Stimulated activated CD4-positive, alpha-beta T cell treated with anti-CD3 and anti-CD28 coated beads, Interleukin-2, amount 100 ng/mL, for 4 hours (primary cell): Measurements from ENCODE around the gene FAM237B.
"Not testable (repeated sequence)": the region's sequence is repeated elsewhere in the genome, so short reads cannot be mapped to it uniquely, and the experiment has no call there.

Experiments
- DNase-seq: peaks from one replicate; pipeline ENCODE4 v3.0.0-alpha.2; 2020; ENCODE audit warnings: low read depth

FAM237B gene

DNA sequence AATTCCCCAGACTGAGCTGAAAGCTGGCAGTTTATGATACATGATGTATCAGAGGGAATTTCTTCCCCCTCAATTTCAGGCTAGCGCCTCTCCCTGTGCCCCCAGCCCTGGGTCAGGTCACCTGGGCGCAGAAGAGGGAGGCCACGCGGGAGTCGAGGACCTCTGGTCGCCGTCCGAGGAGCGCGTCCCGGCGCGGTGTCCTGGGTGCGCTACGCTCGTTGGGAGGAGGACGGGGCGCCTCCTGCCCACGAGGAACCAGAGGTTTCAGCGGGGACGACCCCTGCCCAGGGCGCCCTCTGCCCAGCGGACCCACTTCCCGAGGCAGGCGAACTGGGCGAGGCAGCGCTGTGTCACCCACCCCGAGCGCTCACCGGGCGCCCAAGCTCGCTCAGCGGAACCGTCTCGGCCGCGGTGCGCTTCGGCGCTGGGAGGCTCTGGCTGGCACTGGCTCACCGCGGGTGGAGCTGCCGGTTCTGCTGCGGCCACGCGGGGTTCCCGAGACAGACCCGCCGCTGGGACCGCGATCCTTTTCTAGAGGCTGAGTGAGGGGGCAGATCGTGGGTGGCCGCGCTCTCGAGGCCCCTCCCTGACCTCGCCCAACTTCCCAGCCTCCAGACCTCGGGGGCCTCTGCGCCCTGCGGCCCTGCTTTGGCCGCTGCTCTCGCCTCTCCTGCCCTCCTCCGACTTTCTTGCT lies at the start of gene FAM237B:
Gene FAM237B (minus strand): TSS at position 504 of the 694 bp plus-strand sequence. CDS start 1,556 bp downstream, outside the sequence.
- no peak for DNase-seq

DNA sequence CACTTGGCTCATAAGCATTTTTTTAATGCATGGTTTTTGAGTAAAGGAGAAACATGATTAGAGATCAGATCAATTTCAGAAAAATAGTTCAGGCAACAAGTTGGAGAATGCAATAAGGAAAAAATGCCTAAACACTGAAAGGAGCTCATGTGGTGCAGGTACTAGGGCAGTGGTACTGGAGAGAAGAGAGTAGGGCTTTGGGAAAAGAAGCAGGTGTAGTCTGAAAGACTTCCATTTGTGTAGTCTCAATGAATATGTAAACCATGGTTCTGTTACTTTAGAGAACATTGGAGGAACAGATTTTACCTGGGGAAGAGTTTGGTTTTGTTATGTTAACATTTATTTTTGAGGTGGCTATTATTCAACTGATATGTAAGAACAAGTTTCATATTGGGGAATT lies 30.9 kb upstream of the FAM237B start:
- no peak for DNase-seq

DNA sequence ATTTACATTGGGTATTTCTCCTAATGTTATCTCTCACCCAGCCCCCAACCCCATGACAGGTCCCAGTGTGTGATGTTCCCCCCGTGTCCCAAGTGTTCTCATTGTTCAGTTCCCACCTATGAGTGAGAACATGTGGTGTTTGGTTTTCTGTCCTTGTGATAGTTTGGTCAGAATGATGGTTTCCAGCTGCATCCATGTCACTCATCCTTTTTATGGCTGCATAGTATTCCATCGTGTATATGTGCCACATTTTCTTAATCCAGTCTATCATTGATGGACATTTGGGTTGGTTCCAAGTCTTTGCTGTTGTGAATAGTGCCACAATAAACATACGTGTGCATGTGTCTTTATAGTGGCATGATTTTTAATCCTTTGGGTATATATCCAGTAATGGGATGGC lies 28.9 kb upstream of the FAM237B start:
- not testable (repeated sequence) for DNase-seq

DNA sequence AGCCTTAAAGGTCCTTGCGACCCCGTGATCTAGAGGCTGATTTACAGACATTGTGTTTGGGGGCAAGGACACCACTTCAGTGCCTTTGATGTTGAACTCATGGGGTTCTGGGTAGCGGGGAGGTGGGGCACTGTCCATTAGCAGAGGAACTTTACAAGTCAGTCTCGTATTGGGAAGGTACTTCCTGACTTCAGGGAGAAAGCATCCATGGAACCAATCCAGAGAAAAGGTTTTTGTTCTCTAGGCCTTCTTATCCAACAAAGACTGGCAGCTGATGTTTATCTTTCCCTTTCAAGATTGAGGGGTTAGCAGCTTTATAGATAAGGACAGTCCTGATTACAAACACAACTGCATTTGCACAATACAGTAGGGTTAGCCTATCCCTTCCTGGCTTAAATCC lies 28.2 kb upstream of the FAM237B start:
- no peak for DNase-seq

DNA sequence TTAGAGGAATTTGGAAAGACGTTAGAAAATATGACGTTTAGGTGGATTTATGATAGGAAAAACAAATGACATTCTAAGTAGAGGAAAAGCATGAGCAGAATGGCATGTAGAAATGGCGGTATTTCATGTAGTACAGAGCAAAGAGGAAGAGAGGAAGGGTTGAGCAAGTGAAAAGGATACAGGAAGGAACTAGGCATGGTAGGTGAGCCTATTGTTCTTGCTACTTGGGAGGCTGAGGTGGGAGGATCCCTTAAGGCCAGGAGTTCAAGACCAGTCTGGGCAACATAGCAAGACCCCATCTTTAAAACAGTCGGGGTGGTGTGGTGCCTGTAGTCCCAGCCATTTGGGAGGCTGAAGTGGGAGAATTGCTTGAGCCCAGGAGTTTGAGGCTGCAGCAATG lies 26.7 kb upstream of the FAM237B start:
- DNase-seq = no peak

DNA sequence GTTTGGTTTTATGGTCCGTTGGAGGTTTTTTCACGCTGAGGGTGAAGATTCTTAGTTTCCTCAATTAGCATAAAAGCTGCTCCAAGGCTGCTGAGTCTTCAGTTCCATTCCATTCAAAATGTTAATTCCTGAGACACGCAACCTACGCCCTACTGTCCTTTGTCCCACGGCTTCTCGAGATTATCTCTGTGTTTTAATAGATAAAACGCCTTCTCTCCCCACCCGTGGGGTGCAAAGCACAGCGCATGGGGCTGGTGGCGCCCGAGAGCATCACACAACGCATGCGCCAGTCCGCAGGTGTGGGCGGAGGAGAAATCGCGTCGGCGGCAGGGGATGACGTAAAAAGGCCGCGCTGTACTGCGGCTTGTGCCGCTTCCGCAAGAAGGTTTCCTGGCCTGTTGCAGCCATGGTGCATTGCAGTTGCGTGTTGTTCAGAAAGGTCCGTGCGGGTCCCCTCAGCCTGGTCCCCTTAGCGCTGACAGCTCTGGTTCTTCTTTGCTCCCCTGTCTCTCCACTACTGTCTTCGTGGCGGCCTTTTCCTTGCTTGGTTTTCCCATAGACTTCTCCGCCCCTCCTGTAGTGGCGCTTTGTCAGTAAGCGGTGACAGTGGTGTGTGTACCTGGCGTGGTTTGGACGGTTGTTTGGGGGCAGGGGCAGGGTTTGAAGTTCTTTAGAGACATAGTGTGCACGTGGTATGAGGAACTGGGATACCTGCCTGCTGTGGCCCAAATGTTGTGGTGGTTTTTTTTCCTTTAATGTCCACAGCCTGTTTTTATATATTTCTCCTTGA lies 25.4 kb upstream of the FAM237B start, which contains the start of gene GTPBP10:
Gene GTPBP10 (plus strand): TSS at position 381 of the 790 bp plus-strand sequence. CDS start 26 bp downstream, at position 407.
- peak; percentile 93 for DNase-seq

DNA sequence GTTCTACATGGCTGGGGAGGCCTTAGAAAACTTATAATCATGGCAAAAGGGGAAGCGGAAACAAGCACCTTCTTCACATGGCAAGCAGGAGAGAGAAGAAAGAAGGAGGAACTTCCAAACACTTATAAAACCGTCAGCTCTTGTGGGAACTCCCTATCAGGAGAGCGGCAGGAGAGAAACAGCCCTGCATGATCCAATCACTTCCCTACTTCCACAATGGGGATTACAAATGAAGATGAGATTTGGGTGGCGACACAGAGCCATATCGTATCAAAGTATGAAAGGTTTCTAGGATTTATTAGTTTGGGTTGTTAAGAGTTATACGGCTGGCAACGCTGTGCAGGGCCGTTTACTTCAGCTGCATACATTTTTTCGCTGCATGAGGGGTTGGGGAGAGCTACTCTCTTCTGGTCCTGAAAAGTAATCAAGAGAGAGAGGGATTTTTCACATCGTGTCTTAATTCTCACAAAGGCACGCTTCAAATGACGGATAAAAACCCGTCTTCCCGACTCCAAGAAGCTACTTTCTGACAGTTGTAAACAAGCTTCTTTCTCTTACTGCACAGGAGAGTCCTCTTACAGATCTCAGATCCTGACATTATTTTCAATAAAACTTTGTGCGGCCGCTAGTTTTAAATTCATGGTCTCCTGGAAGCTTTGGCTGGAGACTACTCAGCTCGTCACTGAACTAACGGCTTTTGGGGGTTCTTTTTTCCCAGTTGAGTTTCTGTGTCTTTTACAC lies 24.7 kb upstream of the FAM237B start:
- no peak for DNase-seq

DNA sequence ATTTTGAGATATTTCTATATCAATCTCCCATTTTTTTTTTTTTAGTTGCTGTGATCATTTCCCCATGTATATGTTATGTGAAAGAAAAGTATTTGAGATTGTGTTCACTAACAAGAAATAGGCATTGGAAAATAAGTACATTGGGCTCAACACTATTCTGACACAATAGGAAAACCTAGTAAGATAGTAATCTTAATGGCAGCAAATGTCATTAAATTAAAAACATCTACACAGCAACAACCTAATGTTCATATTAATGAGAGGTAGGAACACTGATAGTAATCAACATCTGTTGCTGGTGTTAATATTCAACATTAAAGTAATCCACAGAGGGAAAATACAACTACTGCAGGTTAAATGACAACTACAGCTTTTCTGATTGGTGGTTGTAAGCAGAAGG lies 23.9 kb upstream of the FAM237B start:
- DNase-seq = no peak

DNA sequence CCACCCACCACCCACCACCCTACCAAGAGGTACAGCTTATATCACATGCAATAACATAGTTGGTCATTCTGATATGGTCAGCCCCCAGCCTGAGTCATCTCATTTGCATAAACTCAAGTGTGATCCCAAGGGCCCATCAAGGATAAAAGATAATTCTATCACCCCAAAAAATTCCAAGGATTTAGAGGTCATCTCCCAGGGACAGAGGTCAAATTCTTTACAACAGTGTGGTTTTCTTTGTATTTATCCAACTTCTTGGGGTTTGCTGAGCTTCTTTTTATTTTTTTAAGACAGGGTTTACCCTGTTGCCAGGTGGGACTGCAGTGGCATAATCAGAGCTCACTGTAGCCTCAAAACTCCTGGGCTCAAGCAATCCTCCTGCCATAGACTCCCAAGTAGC lies 16.0 kb upstream of the FAM237B start:
- no peak for DNase-seq

DNA sequence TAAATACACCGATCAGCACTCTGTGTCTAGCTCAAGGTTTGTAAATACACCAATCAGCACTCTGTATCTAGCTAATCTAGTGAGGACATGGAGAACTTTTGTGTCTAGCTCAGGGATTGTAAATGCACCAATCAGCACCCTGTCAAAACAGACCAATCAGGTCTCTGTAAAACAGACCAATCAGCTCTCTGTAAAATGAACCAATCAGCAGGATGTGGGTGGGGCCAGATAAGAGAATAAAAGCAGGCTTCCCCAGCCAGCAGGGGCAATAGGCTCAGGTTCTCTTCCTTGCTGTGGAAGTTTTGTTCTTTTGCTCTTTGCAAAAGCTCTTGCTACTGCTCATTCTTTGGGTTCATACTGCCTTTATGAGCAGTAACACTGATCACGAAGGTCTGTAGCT lies 13.8 kb upstream of the FAM237B start:
- DNase-seq = not testable (repeated sequence)

DNA sequence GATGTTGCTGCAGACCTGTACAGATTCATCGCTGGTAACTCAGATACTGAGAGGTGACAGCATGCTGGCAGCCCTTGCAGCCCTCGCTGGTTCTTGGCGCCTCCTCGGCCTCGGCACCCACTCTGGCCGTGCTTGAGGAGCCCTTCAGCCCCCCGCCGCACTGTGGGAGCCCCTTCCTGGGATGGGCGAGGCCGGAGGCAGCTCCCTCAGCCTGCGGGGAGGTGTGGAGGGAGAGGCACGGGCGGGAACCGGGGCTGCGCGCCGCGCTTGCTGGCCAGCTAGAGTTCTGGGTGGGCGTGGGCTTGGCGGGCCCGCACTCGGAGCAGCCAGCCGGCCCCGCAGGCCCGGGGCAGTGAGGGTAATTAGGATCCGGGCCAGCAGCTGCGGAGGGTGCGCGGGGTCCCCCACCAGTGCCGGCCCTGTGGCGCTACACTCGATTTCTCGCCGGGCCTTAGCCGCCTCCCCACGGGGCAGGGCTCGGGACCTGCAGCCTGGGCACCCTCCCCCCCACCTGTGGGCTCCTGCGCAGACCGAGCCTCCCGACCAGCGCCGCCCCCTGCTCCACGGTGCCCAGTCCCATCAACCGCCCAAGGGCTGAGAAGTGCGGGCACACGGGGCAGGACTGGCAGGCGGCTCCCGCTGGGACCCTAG lies 13.2 kb upstream of the FAM237B start:
- DNase-seq = no peak

DNA sequence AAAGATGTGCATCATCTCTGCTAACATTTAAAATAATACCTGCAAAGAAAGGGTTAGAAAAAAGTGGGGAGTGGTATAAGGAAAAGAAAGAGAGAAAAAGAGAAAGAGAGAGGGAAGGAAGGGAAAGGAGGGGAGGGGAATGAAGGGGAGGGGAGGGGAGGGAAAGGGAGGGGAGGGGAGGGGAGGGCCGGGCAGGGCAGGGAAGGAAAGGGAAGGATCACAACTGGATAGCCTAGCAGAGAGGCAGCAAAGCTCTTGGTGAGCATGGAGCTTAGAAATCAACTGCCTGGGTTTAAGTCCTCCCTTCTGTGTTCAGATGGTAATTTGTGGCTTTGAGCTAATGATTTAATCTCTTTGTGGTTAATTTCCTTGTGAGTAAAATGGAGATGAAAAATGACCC lies 5.4 kb upstream of the FAM237B start:
- DNase-seq = no peak

DNA sequence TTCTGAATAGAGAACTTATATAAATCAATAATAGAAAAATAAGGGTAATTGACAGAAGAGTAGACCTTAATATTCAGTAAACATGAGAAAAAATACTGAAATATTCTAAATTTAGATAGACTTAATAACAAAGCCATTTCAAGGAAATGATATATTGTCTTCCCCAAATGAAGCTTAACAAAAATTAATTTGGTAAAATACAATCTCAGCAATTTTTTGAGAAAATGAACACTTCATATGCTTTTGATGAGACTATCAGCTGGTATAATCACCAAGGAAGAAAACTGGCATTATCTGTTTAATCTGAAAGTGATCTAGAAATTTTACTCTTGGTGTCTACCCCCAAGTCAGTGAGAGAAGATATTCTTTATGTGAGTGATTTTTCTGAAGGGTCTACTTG lies 1.7 kb upstream of the FAM237B start:
- DNase-seq = no peak

DNA sequence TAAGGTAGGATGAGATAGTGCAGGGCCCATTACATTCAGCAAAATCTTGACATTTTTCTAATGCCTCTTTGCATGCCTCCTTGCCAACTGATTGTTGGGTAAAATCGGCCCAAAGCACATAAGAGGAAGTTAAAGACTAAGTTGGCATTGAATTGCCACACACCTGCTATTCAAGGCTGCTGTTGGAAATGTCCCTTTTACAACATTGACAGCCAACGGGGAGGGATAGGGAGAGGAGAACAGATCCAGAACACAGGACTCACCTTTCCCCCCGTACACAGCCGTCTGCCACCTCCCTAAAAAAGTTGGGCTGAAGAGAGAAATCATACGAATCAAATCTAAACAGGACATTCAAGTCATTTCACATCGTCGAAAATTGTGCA lies 695 bp downstream of the FAM237B start:
- no peak for DNase-seq

DNA sequence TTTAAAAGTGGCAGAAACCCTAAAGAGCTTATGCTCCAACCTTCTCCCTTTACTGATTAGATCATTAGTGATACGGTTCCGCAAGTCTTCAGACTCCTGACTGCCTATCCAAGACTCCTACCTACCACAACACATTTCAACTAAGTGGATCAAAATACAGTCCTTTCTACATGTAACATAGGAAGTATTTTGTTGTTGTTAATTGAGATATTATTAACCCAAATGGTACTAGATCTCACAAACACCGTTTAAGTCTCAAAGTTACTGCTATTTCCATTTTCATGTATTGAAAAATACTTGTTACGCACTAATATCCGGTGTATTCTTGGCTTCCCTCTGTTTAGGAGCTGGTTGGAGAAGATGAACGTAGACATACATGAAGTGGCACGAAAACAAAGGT lies 1.1 kb downstream of the FAM237B start:
- DNase-seq = no peak

DNA sequence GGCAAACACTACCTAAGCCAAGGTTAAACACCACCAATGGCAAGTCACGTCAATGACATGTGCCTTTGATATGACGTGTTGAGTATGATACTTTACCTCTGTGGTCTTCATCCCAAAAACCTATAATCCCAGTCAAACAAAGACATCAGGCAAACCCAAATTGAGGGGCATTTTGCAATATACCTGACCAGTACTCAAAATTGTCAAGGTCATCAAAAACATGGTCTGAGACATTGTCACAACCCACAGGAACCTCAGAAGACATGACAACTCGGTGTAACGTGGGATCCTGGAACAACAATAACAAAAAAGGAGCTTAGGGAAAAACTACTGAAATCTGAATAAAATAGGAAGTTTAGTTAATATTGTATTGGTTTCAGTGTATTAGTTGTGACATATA lies 7.2 kb downstream of the FAM237B start:
- no peak for DNase-seq

DNA sequence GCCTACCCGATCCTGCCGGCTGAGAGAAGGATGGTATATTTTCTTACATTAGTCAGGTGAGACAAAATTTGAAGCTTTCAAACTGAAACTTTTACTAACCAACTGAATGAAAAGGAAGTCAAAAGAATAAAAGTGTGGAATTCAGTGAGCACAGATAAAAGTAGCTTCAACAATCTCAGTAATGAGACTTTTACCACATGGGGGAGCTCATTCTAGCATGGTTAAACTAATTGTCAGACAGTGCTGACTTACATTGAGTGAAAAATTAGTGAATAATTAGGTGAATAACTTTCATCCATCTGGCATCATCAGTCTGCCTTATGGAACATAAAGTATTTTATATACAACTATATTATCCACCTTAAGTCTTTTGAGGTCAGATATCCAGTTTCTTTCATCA lies 8.4 kb downstream of the FAM237B start:
- DNase-seq = no peak

DNA sequence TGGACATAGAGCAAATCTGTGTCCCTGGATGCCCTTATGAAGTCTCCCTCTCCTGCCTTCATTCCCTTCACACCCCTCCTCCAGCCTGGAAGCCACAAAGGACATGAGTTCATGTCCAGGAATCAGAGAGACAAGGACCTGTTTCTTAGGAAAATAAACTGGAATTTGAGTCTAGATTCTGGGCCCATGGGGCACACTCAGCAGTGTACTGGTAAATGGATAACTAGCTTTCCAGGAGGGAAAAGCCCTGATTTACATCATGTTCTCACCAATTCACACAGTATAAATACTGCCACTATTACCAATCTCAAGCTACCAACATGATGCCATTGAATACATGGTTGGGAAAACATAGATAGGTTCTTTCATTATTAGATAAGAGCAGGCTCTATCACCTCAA lies 9.9 kb downstream of the FAM237B start:
- DNase-seq = no peak

DNA sequence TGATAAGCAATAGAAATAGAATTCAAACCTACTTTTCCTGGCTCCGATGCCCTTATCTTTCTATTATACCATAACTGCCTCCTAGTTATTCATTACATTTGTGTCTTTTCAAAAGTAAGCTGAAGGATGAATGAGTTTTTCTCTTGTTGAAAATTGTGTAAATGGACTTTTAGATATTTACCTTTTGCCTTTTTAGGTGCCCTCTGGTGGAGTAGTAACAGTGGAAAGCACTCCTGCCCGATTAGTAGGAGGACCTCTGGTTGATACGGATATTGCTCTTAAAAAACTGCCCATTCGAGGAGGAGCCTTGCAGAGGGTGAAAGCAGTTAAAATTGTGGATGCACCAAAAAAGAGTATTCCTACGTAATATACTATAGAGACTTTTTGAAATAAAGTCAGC lies 11.2 kb downstream of the FAM237B start:
- no peak for DNase-seq

DNA sequence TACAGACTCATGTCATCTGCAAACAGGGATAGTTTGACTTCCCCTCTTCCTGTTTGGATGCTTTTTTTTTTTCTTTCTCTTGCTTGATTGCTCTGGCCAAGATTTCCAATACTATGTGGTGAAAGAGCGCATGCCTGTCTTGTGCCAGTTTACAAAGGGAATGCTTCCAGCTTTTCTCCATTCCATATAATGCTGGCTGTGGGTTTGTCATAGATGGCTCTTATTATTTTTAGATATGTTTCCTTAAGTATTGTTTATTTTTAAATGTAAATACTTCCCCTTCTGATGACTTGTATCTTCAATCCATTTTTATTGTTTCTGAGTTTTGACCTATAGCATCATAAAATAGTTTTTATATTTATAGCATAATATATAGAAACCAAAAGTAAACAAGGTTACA lies 17.9 kb downstream of the FAM237B start:
- DNase-seq = no peak

DNA sequence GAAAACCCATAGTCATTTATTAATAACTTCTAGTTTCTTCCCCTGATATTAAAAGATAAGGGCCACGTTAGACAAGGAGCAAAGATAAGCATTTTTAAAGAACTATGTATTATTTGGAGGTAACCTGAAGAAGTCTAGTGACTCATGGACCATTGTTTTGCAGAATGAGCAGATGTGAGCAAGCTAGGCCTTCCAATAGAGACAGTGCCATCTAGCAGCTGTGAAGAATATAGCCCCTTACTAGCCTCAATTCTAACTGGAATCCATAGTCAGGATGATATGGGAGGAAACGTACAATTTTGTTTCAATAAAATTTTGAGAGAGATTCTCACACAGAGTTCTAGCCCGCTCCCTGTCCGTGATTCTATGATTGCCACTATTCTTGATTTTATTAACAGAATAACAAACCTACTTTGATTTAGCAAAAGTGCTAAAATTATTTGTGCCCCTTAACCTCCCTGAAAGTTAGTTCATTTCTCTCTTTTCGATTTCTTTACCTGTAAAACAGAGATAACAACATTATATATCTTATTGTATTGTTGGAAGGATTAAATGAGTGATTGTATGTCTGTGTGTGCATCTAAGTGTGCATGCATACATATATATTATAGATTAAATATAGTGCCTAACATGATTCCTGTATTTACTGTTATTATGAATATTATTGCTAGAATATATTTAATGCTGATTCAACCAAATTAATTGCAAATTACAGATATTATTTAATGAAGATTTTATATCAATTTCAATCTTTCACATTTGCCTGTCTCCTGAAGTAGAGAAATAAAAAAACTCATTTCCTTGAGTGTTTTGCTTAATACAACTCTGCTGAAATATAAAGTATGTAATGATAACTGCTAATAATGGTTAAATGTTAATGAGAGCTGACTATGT lies 22.7 kb downstream of the FAM237B start:
- DNase-seq = no peak
